Vagina (tissue), 2 donors: ENCODE results near the gene ELMOD1. TPM values are rescaled to one million over a fixed set of nuclear protein-coding genes. Genes with fewer than 3 reads are reported as not detected.

Experiments used
- DNase-seq, 2 donors: peaks; one replicate each; pipeline ENCODE4 v3.0.0-alpha.2; 2017; ENCODE audit errors: extremely low spot score in 2 of 2
- H3K27ac ChIP-seq: fragments of 200-600 bp; sonication (generic); one replicate; pipeline ENCODE4 v1.5.1; 2019
- H3K27me3 ChIP-seq: fragments of 200-600 bp; sonication (generic); one replicate; pipeline ENCODE4 v1.5.1; 2019
- H3K36me3 ChIP-seq, 2 donors: fragments of 200-600 bp; sonication (generic); one replicate each; pipeline ENCODE4 v1.5.1; 2017 to 2019
- H3K4me1 ChIP-seq: fragments of 200-600 bp; sonication (generic); one replicate; pipeline ENCODE4 v1.5.1; 2019
- H3K4me3 ChIP-seq, 2 donors: fragments of 200-600 bp; sonication (generic); 1 replicate in 1 of 2; 2 replicates in 1 of 2; pipeline ENCODE4 v1.5.1; 2016 to 2019
- H3K9me3 ChIP-seq: fragments of 200-600 bp; sonication (generic); one replicate; pipeline ENCODE4 v1.5.1; 2019
- CTCF ChIP-seq, 3 experiments: fragments of 450-650 bp in 2 of 3; fragments of 200-600 bp in 1 of 3; sonication (generic) in 1 of 3; IDR thresholded peaks; one replicate each; pipeline ENCODE4 v1.5.1; 2017 to 2019; ENCODE audit warnings: antibody characterized with exemption in 3 of 3, mild to moderate bottlenecking in 2 of 3, moderate library complexity in 2 of 3
- POLR2A ChIP-seq, 2 donors: fragments of 450-650 bp; IDR thresholded peaks; one replicate each; pipeline ENCODE4 v1.6.1; 2017; ENCODE audit warnings: antibody characterized with exemption in 2 of 2, mild to moderate bottlenecking in 2 of 2, moderate library complexity in 2 of 2
- POLR2AphosphoS5 ChIP-seq, 2 donors: sonication (generic); formaldehyde crosslinking; IDR thresholded peaks; one replicate each; pipeline ENCODE4 v1.9.0; 2017; ENCODE audit warnings: antibody characterized with exemption in 2 of 2, mild to moderate bottlenecking in 2 of 2, low read depth in 1 of 2; ENCODE audit not compliant: insufficient read depth in 1 of 2
- intact Hi-C: fragments of 100-400 bp; cut with DNase I; formaldehyde crosslinking; loops from one replicate; pipeline ENCODE4 v1.15.1; 2023
- total RNA-seq: library from RNA; depleted of rRNA; stranded (reverse); fragments of >200 nt; gene quantifications from one replicate; pipeline ENCODE4 v1.2.3, GENCODE V29; 2016

Gene ELMOD1
- total RNA-seq, 1 donor from 2014 or later = not detected

GRCh38 chr11:107625685-107625989 is 34.7 kb downstream of the ELMOD1 start:
- H3K9me3 ChIP-seq = no peaks in the 10 kb centered on the region
- no peak overlapping the region for H3K27ac ChIP-seq
- H3K4me3 ChIP-seq = no peak overlapping the region
- intact Hi-C loops = no loop called here
- no peaks in the 10 kb centered on the region for H3K36me3 ChIP-seq
- no peaks in the 10 kb centered on the region for H3K27me3 ChIP-seq
- no peaks in the 10 kb centered on the region for H3K4me1 ChIP-seq
- TF ChIP-seq CTCF (IDR thresholded peaks at IDR 0.05) (no peak), POLR2AphosphoS5 (IDR thresholded peaks at IDR 0.05; ENCODE audit: insufficient read depth in 1 of 2, low read depth in 1 of 2) (no peak), POLR2A (IDR thresholded peaks at IDR 0.05) (no peak)
- DNase-seq = no peak

DNA sequence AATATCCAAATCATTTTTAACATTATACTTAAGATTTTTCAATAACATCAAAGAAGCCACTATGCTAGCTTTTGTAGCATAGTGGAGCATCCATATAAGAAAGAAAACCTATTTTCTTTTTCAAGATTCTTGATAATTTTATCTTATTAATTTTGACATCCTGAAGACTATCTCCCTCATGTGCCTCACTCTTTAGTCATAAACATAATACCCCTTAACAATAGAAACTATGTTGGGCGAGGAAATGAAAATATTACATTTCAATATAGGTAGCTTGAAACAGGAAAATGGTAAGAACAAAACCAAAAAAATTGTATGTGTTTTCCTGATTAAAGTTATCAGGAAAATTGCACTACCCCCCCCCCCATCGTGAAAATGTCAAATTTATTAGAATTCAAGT is 40.1 kb downstream of the ELMOD1 start:
- H3K9me3 ChIP-seq = no peaks in the 10 kb centered on the region
- no peaks in the 10 kb centered on the region for H3K36me3 ChIP-seq
- TF ChIP-seq POLR2AphosphoS5 (IDR thresholded peaks at IDR 0.05; ENCODE audit: insufficient read depth in 1 of 2, low read depth in 1 of 2) = no peak
- no peak for TF ChIP-seq POLR2A (IDR thresholded peaks at IDR 0.05)
- no peak for TF ChIP-seq CTCF (IDR thresholded peaks at IDR 0.05)
- DNase-seq = no peak
- intact Hi-C loops = no loop called here
- H3K27ac ChIP-seq = no peak overlapping the region
- no peak overlapping the region for H3K4me3 ChIP-seq
- no peaks in the 10 kb centered on the region for H3K4me1 ChIP-seq
- no peaks in the 10 kb centered on the region for H3K27me3 ChIP-seq

- Histone ChIP-seq H3K36me3 (no peaks in the 10 kb centered on the region), H3K27me3 (no peaks in the 10 kb centered on the region), H3K4me1 (no peaks in the 10 kb centered on the region), H3K9me3 (no peaks in the 10 kb centered on the region), H3K27ac (no peak overlapping the region), H3K4me3 (no peak overlapping the region)
- TF ChIP-seq CTCF (IDR thresholded peaks at IDR 0.05) (no peak), POLR2AphosphoS5 (IDR thresholded peaks at IDR 0.05; ENCODE audit: insufficient read depth in 1 of 2, low read depth in 1 of 2) (no peak), POLR2A (IDR thresholded peaks at IDR 0.05) (no peak)
- intact Hi-C loops = no loop called here
- DNase-seq = no peak
These were observed 41.0 kb downstream of the ELMOD1 start for GRCh38 chr11:107631931-107632330.

GRCh38 chr11:107646783-107647182 is 55.8 kb downstream of the ELMOD1 start:
- Histone ChIP-seq H3K36me3 (no peaks in the 10 kb centered on the region), H3K27me3 (no peaks in the 10 kb centered on the region), H3K9me3 (no peaks in the 10 kb centered on the region), H3K27ac (no peak overlapping the region), H3K4me3 (no peak overlapping the region), H3K4me1 (no peaks in the 10 kb centered on the region)
- DNase-seq = no peak
- intact Hi-C loops = no loop called here
- TF ChIP-seq POLR2A (IDR thresholded peaks at IDR 0.05) (no peak), POLR2AphosphoS5 (IDR thresholded peaks at IDR 0.05; ENCODE audit: insufficient read depth in 1 of 2, low read depth in 1 of 2) (no peak), CTCF (IDR thresholded peaks at IDR 0.05) (no peak)

DNA sequence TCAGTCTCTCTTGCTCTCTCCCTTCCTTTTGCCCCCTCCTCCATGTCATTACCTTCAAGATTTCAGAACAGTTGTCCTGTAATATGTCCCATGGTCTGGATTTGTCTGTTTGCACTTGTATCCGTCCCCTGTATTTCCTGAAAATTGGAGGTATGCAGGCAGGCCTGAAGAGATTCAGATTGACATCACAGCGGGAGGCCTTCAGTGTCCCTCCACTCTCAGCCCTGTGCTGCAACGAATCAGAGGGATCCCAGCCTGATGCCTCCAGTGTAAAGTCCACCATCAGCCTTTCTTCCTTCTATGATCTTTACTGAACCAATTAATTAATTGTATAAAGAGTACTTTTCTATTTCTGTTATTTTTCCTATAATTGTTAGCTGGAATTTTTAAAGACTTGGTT is 57.3 kb downstream of the ELMOD1 start:
- no peaks in the 10 kb centered on the region for H3K4me1 ChIP-seq
- H3K9me3 ChIP-seq = no peaks in the 10 kb centered on the region
- H3K4me3 ChIP-seq = no peak overlapping the region
- H3K36me3 ChIP-seq = no peaks in the 10 kb centered on the region
- intact Hi-C loops = no loop called here
- no peak for DNase-seq
- H3K27me3 ChIP-seq = no peaks in the 10 kb centered on the region
- H3K27ac ChIP-seq = no peak overlapping the region
- no peak for TF ChIP-seq CTCF (IDR thresholded peaks at IDR 0.05)
- no peak for TF ChIP-seq POLR2A (IDR thresholded peaks at IDR 0.05)
- no peak for TF ChIP-seq POLR2AphosphoS5 (IDR thresholded peaks at IDR 0.05; ENCODE audit: insufficient read depth in 1 of 2, low read depth in 1 of 2)
